ENCODE data around the gene OR5M8.

GRCh38 chr11:56497010-56497409 is 5.8 kb upstream of the OR5M8 start:
- TF ChIP-seq CTCF (IDR thresholded peaks at IDR 0.05; ENCODE audit: insufficient read depth, low read length, poor library complexity, severe bottlenecking): no peak
- no peak for TF ChIP-seq EZH2phosphoT487 (conservative IDR thresholded peaks at IDR 0.05; ENCODE audit: low read length)
